Body of pancreas (tissue), 4 donors: Measurements from ENCODE around the gene LSP1. TPM values are rescaled to one million over a fixed set of nuclear protein-coding genes. Genes with fewer than 3 reads are reported as not detected.

Source experiments
- ATAC-seq: fragments of 150-250 bp; one replicate; pipeline ENCODE4 v1.9.1; 2016
- DNase-seq, 4 donors: peaks; one replicate each; pipeline ENCODE4 v3.0.0-alpha.2; 2019
- H3K27ac ChIP-seq, 4 donors: fragments of 200-600 bp; sonication (generic); 1 replicate in 3 of 4; 2 replicates in 1 of 4; pipeline versions ENCODE4 v1.5.1 to v1.6.1; 2016 to 2019; ENCODE audit warnings: mild to moderate bottlenecking in 1 of 4, mixed read lengths in 1 of 4, moderate library complexity in 1 of 4
- H3K27me3 ChIP-seq, 2 donors: fragments of 200-600 bp; sonication (generic); one replicate each; pipeline ENCODE4 v1.6.0; 2016; ENCODE audit warnings: mild to moderate bottlenecking in 1 of 2
- H3K36me3 ChIP-seq, 2 donors: fragments of 200-600 bp; sonication (generic); replicated peaks in 1 of 2; 2 replicates each; pipeline ENCODE4 v1.5.1; 2016; ENCODE audit warnings: low read depth in 2 of 2; ENCODE audit not compliant: insufficient read depth in 1 of 2
- H3K4me1 ChIP-seq: fragments of 200-600 bp; sonication (generic); one replicate; pipeline ENCODE4 v1.6.0; 2016
- H3K4me3 ChIP-seq, 2 donors: fragments of 200-600 bp; sonication (generic); 1 replicate in 1 of 2; 2 replicates in 1 of 2; pipeline ENCODE4 v1.5.1; 2016 to 2019
- H3K9me3 ChIP-seq, 3 donors: fragments of 200-600 bp; sonication (generic); 1 replicate in 2 of 3; 2 replicates in 1 of 3; pipeline ENCODE4 v1.5.1; 2016
- POLR2A ChIP-seq, 3 donors: fragments of 450-650 bp; IDR thresholded peaks; one replicate each; pipeline ENCODE4 v1.6.1; 2016; ENCODE audit warnings: antibody characterized with exemption in 3 of 3, mild to moderate bottlenecking in 2 of 3
- WGBS, 2 donors: methylation state at CpG; one replicate each; pipeline ENCODE4 v1.1.5; 2017; 5-methylcytosine and 5-hydroxymethylcytosine counted together
- intact Hi-C: fragments of 100-400 bp; cut with DNase I; formaldehyde crosslinking; loops from one replicate; pipeline ENCODE4 v1.15.1; 2023
- total RNA-seq, 2 donors: library from RNA; depleted of rRNA; stranded (reverse); fragments of >200 nt; gene quantifications; one replicate each; pipeline ENCODE4 v1.1.0, GENCODE V29; 2016
- TF ChIP-seq, protein P1 (sequence below), 7 experiments: fragments of 450-650 bp in 4 of 7; fragments of 200-600 bp in 3 of 7; sonication (generic) in 3 of 7; IDR thresholded peaks; one replicate each; pipeline ENCODE4 v1.5.1; 2016 to 2019; ENCODE audit warnings: antibody characterized with exemption in 7 of 7

LSP1 gene
- total RNA-seq, 2 donors from 2014 or later = 9.9 to 11.5 TPM

DNA sequence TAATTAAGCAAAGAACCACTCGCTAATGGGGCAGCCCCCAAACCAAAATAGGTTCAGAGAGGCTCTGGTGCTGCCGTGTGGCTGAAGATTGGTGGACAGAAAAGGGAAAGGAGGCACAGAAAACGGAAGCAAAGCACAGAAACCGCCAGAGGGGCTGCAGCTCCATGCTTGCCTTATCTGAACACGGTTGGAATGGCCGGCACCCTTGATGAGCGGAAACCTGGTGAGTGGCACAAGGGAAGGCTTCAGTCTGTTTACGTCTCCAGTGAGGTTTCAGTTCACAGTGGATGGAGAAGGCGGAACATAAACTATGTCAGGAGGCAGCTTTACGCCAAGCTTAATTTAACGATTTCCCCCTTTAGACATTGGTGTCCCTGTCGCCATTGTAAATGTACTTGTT lies 44.0 kb downstream of the LSP1 start:
- DNase-seq = no peak
- TF ChIP-seq, protein P1, sequence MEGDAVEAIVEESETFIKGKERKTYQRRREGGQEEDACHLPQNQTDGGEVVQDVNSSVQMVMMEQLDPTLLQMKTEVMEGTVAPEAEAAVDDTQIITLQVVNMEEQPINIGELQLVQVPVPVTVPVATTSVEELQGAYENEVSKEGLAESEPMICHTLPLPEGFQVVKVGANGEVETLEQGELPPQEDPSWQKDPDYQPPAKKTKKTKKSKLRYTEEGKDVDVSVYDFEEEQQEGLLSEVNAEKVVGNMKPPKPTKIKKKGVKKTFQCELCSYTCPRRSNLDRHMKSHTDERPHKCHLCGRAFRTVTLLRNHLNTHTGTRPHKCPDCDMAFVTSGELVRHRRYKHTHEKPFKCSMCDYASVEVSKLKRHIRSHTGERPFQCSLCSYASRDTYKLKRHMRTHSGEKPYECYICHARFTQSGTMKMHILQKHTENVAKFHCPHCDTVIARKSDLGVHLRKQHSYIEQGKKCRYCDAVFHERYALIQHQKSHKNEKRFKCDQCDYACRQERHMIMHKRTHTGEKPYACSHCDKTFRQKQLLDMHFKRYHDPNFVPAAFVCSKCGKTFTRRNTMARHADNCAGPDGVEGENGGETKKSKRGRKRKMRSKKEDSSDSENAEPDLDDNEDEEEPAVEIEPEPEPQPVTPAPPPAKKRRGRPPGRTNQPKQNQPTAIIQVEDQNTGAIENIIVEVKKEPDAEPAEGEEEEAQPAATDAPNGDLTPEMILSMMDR (IDR thresholded peaks at IDR 0.05) = no peak
- TF ChIP-seq POLR2A (IDR thresholded peaks at IDR 0.05) = no peak
- no peaks in the 10 kb centered on the region for H3K27me3 ChIP-seq
- no peak overlapping the region for H3K27ac ChIP-seq
- no peak for ATAC-seq
- 72 to 82% methylated on average over 12 of the region's 12 CpGs for WGBS, 2 donors
- no peaks in the 10 kb centered on the region for H3K9me3 ChIP-seq
- no peaks in the 10 kb centered on the region for H3K36me3 ChIP-seq
- no peak overlapping the region for H3K4me3 ChIP-seq
- intact Hi-C loops = loop anchor here (5.0 kb wide), 1 partner anchor 45 kb away; no protein-coding TSS in a partner anchor
- peaks cover 7% of the 10 kb centered on the region for H3K4me1 ChIP-seq

DNA sequence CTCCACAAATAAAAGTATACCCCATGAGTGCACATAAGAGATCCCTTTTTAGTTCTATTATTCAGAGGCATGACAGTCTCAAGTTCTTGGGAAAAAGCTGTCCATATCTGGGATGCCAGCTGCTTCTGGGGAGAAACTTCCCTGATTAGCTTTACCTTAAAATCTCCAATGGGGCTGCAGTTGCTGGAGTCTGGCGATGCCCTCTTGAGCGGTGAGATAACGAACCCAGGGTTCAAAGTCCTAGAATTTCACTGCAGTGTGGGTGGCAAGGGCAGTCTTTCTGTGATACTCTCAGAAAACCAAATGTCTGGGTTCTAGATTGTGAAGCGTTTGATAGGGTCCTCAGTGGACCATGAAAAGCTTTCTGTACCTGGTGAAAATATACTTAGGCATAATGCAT lies 46.2 kb downstream of the LSP1 start:
- TF ChIP-seq, protein P1 (IDR thresholded peaks at IDR 0.05) = no peak
- TF ChIP-seq POLR2A (IDR thresholded peaks at IDR 0.05) = no peak
- peak in 2 of 4 donors; percentile 38 to 52 for DNase-seq
- Histone ChIP-seq H3K36me3 (no peaks in the 10 kb centered on the region), H3K4me1 (peaks cover 7% of the 10 kb centered on the region), H3K4me3 (no peak overlapping the region), H3K27ac (no peak overlapping the region), H3K27me3 (no peaks in the 10 kb centered on the region), H3K9me3 (no peaks in the 10 kb centered on the region)
- intact Hi-C loops = loop anchor here (5.0 kb wide), 1 partner anchor 43 kb away; no protein-coding TSS in a partner anchor
- peak; percentile 60 for ATAC-seq
- 46 to 50% methylated on average over 4 of the region's 4 CpGs for WGBS, 2 donors

DNA sequence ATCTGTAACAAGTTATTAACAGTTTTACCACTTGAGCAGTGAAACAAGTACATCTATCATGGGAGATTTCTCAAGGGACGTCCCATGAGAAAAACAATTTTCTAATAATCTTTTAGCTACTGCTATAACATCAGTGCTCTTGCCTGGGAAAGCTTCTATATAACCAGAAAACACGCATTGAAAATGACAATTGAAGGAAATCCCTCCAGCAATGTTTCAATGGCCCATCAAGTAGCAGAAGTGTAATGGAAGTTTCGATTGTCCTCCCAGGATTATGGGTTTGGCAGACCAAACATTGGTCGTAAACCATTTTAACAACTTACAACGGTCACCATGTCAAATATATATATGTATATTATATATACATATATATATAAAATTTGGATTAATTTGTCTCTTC lies 46.8 kb downstream of the LSP1 start:
- TF ChIP-seq POLR2A (IDR thresholded peaks at IDR 0.05) = no peak
- Histone ChIP-seq H3K27ac (no peak overlapping the region), H3K4me1 (peaks cover 7% of the 10 kb centered on the region), H3K27me3 (no peaks in the 10 kb centered on the region), H3K4me3 (no peak overlapping the region), H3K36me3 (no peaks in the 10 kb centered on the region), H3K9me3 (no peaks in the 10 kb centered on the region)
- intact Hi-C loops = loop anchor here (5.0 kb wide), 1 partner anchor 43 kb away; no protein-coding TSS in a partner anchor
- DNase-seq (no peak), ATAC-seq (no peak)
- 89 to 94% methylated on average over 5 of the region's 5 CpGs for WGBS, 2 donors

DNA sequence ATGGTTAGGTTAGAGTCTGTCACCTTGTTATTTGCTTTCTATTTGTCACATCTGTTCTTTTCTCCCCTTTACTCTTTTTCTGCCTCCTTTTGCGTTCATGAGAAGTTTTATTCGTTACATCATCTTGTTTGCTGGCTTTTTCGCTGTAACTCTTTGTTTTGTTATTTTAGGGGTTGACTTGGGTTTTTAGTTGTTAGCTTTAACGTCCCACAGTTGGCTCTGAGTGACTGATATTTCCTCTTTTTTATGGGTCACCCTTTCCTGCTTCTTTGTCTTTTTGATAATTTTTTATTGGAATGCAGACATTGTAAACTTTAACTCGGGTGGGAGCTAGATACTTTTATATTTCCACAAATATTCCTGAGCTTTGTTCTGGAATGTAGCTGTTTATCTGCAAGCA lies 53.3 kb downstream of the LSP1 start:
- Histone ChIP-seq H3K4me3 (no peak overlapping the region), H3K4me1 (no peaks in the 10 kb centered on the region), H3K27ac (no peak overlapping the region), H3K36me3 (no peaks in the 10 kb centered on the region), H3K9me3 (no peaks in the 10 kb centered on the region), H3K27me3 (no peaks in the 10 kb centered on the region)
- ATAC-seq (no peak), DNase-seq (no peak)
- intact Hi-C loops = no loop called here
- 38 to 56% methylated on average over 5 of the region's 5 CpGs for WGBS, 2 donors
- no peak for TF ChIP-seq POLR2A (IDR thresholded peaks at IDR 0.05)

DNA sequence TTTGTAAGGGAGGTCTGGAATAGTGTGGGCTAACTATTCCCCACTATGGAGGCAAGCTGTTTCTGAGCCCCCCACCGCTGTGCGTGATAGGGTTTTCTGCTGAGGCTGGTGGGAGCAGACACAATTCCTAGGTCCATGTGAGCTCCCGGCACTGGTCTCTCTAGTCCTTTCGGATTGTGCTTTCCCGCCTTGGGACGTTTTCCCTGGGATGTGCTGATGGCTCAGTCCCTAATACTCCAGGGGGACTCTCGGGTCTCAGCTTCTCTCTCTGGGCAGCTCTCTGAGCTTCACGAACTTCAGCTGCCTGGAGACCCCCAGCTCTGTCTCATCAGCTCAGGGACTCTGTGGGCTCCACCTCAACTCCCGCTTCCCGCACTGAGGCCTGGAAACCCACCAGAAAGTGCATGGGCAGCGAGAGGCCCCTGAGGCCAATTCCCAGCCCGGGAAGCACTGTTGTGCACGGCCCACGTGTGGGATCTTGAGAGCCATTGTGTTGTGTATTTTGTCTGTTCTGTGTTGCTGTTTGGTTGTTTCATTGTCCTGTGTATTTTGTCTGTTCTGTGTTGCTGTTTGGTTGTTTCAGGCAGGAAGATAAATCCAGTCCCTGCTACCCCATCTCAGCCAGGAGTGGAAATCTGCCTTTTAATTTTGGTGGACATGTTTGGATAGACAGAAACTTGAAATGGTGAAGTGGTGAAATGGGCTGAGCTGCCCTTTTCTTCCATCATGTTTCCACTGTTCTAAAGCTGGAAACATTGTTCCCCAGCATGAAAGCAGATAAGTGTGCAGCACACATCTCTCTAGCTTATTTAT lies 53.9 kb downstream of the LSP1 start:
- H3K4me3 ChIP-seq = no peak overlapping the region
- no peaks in the 10 kb centered on the region for H3K9me3 ChIP-seq
- DNase-seq (no peak), ATAC-seq (no peak)
- no peak overlapping the region for H3K27ac ChIP-seq
- H3K36me3 ChIP-seq = no peaks in the 10 kb centered on the region
- 76 to 83% methylated on average over 14 of the region's 14 CpGs for WGBS, 2 donors
- no peaks in the 10 kb centered on the region for H3K27me3 ChIP-seq
- no peaks in the 10 kb centered on the region for H3K4me1 ChIP-seq
- no peak for TF ChIP-seq POLR2A (IDR thresholded peaks at IDR 0.05)
- TF ChIP-seq, protein P1 (IDR thresholded peaks at IDR 0.05) = no peak
- intact Hi-C loops = no loop called here
